ENCODE measurements around the gene DGKB.

Gene DGKB

GRCh38 chr7:14236834-14237233 is 665.7 kb downstream of the DGKB start:
- no peak for DNase-seq (ENCODE audit: extremely low read depth in 1 of 2, low read depth in 1 of 2)

DNA sequence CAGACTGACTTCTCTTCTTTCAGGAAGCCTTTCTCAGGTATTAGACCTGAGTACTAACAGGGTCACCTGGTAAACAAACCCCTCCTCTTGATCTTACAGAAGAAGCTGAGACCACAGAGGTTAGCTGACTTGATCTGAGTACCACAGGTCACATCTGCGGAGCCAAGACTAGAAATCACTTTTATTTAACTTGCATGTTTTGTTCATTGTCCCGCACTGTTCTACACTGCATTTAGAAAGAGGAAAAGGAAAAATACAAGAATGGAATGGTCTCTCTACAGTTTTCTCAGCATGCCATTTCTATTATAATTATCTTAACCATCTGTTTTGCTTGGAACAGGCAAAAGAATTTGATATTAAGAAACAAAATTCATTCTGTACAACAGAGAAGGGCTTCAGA is 667.5 kb downstream of the DGKB start:
- DNase-seq (ENCODE audit: extremely low read depth in 1 of 2, low read depth in 1 of 2) = no peak

DNA sequence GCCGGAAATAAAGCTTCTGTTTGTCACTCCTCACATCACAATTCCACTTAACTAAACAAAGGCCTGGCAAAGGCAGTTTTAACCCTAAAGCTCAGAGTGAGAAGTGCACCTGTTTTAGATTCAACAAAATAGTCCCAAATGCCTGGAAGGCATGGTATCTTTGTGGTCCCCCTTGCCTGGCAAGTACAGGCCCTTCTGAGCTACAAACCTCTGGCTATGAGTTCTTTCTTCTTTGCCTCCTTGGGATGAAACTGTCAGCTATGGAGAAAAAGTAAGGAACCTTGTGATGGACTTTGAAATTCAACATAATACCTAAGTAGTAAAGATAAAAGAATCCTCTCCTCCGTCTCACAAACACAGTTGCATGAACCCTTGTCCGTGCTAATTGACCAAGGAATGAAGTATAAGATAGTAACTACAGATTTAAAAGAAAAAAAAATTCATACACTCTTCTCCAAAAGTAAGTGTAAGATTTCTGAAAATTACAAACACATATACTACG is 668.6 kb downstream of the DGKB start:
- no peak for DNase-seq (ENCODE audit: extremely low read depth in 1 of 2, low read depth in 1 of 2)

- no peak for DNase-seq (ENCODE audit: extremely low read depth in 1 of 2, low read depth in 1 of 2)
These were observed 669.3 kb downstream of the DGKB start for GRCh38 chr7:14233076-14233867.

DNA sequence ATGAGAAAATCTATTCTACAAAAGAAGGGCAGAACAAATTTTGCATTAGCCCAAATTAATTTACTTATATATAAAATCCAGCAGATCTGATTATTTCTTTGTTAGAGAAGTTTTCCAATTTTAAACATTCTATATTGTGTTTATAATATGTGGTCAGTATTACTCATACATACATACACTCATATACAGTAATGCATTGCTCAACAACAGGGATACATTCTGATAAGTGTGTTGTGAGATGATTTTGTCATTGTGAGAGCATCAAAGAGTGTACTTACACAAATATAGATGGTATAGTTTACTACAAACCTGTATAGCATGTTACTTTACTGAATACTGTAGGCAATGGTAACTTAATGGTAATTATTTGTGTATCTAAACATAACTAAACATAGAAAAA is 673.5 kb downstream of the DGKB start:
- DNase-seq (ENCODE audit: extremely low read depth in 1 of 2, low read depth in 1 of 2) = no peak

DNA sequence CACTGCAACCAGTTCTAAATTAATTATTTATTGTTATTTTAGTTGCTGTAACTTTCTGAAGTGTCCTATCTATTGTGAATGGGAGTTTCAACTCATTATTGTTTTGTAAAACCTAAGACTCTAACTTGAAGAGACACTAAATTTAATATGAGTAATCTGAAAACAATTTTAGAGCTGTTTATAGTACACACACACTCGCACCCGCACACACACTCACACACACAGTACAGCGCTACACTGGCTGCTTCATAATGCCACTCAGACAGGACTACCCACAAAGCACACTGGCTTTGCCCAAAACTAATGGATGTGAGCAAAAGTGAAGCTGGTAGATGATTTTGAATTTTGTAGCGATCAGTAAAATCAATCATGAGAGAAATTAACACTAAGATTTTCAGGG is 674.2 kb downstream of the DGKB start:
- DNase-seq (ENCODE audit: extremely low read depth in 1 of 2, low read depth in 1 of 2) = no peak

- no peak for DNase-seq (ENCODE audit: extremely low read depth in 1 of 2, low read depth in 1 of 2)
These were observed 676.4 kb downstream of the DGKB start for GRCh38 chr7:14226126-14226525.

DNA sequence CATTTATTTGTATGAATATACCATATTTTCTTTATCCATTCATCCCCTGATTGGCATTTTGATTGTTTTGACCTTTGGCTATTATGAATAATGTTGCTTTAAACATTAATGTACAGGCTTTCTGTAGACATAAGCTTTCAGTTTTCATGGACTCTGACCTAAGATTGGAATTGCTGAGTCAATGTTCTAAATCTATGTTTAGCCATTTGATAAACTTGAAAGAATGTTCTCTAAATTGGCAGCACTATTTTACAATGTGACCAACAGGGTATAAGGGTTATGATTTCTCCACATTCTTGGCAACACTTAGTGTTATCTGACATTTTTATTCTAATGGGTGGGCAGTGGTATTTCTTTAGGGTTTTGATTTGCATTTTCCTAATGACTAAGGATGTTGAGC is 683.4 kb downstream of the DGKB start:
- DNase-seq (ENCODE audit: extremely low read depth in 1 of 2, low read depth in 1 of 2) = no peak

- DNase-seq (ENCODE audit: extremely low read depth in 1 of 2, low read depth in 1 of 2) = no peak
These were observed 684.2 kb downstream of the DGKB start for GRCh38 chr7:14218338-14218737.

GRCh38 chr7:14209896-14210484 is 692.6 kb downstream of the DGKB start:
- no peak for DNase-seq (ENCODE audit: extremely low read depth in 1 of 2, low read depth in 1 of 2)

DNA sequence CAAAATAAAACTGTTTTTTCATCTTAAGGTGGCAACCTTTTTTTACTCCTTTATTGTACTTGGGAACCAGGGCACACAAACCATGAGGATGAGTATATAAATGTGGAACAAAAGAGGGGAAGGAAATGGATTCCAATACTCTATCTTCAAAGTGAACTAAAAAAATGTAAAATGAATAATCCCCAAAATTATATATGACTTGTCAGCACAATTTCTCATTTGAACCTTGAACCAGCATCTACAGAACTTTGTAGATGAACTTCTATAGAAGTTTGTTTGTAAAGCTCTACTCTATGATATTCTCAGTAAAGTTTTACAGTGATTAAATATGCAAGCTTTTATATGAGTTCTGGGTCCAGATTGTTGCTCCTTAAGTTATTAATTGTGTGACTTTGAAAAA is 694.8 kb downstream of the DGKB start:
- DNase-seq (ENCODE audit: extremely low read depth in 1 of 2, low read depth in 1 of 2) = no peak

DNA sequence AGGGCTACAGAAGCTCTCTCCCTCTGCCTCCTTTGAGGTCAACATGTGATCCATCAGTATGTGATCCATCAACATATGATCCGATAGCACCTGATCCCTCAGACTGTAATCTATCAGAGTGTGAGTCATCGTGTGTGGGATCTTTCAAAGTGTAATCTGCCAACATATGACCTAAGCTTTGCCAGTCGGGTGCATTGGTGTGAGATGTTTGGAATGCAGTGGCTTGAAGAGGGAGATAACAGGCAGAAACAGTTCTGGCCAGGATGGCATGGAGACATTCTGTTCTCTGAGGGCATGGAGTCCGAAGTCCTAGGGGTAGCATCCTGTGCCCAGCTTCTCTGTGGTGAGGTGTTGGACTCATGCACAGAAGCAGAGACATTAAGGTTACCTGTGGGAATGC is 695.4 kb downstream of the DGKB start:
- DNase-seq (ENCODE audit: extremely low read depth in 1 of 2, low read depth in 1 of 2) = no peak

- no peak for DNase-seq (ENCODE audit: extremely low read depth in 1 of 2, low read depth in 1 of 2)
These were observed 696.4 kb downstream of the DGKB start for GRCh38 chr7:14206121-14206520.

- DNase-seq (ENCODE audit: extremely low read depth in 1 of 2, low read depth in 1 of 2) = no peak
These were observed 701.2 kb downstream of the DGKB start for GRCh38 chr7:14201353-14201752.

- DNase-seq (ENCODE audit: extremely low read depth in 1 of 2, low read depth in 1 of 2) = no peak
These were observed 703.2 kb downstream of the DGKB start for GRCh38 chr7:14199336-14199735.

DNA sequence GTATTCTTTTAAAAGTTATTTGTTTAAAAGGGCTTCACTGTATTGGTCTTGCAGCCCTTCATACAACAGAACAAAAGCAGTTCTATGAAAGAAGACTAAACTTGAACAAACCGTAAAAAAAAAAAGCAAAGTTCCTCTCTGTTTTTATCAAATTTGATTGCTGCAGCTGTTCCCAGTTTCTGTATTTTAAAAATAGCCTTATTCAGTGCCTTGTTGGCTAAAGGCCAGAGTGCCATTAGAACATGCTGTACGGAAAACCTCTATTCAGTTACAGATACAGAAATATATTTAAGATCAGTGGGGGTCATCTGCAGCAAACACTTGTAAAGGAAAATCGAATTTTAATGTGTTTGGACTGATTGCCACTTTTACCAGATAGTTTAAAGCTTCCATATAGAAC is 705.3 kb downstream of the DGKB start:
- no peak for DNase-seq (ENCODE audit: extremely low read depth in 1 of 2, low read depth in 1 of 2)

GRCh38 chr7:14196555-14196954 is 706.0 kb downstream of the DGKB start:
- no peak for DNase-seq (ENCODE audit: extremely low read depth in 1 of 2, low read depth in 1 of 2)

DNA sequence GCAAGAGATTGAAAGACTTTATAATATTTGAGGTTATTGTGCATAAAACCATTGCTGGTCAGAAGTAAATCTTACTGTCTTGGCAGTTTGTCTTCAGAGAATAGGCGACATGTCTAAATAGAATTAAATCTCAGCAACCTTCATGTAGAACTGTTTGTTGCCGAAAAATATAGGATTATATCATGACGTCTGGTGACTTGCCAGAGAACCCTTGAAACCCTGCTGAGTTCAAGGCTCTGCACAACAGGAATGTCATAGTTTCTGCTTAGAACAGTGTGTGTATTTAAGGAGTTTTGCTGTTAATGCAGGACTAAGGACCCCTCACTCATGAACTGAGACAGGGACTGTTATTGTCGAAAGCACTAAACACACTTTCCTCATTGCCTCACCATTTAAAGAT is 706.7 kb downstream of the DGKB start:
- DNase-seq (ENCODE audit: extremely low read depth in 1 of 2, low read depth in 1 of 2) = no peak

GRCh38 chr7:14195079-14195478 is 707.5 kb downstream of the DGKB start:
- no peak for DNase-seq (ENCODE audit: extremely low read depth in 1 of 2, low read depth in 1 of 2)

DNA sequence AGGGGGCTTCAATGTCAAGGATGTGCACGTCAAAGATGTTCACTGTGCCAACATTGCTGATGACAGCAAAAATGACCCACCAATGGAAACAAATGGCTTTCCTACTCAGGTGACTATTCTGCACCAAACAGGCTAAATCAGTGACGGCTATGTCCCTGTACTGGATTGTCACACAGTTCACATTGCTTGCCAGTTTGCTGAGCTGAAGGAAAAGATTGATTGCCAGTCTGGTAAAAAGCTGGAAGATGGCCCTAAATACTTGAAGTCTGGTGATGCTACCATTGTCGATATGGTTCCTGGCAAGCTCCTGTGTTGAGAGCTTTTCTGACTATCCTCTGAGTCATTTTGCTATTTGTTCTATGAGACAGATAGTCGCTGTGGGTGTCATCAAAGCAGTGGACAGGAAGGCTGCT is 710.9 kb downstream of the DGKB start:
- no peak for DNase-seq (ENCODE audit: extremely low read depth in 1 of 2, low read depth in 1 of 2)

DNA sequence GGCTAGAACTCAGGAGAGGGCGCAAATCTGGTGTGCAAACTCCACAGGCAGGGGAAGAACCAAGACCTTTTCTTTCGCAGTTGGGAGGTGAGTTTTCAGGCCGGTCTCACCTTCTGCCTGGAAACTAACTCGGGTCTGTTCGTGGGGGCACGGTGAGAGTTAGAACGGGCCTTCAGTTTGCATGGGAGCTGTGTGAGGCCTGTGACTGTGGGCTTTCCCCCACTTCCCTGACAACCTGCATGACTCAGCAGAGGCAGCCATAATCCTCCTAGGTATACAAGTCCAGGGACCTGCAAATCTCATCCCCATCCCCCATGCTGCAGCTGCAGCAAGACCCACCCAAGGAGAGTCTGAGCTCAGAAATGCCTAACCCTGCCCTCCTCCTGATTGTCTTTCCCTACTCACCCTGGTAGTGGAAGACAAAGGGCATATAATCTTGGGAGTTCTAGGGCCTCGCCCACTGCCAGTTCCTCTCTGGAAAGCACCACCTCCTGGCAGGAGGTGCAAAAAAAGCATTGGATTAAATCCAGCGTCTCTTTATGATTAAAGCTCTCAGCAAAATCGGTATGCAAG is 718.2 kb downstream of the DGKB start:
- DNase-seq (ENCODE audit: extremely low read depth in 1 of 2, low read depth in 1 of 2) = no peak

GRCh38 chr7:14179781-14180180 is 722.8 kb downstream of the DGKB start:
- no peak for DNase-seq (ENCODE audit: extremely low read depth in 1 of 2, low read depth in 1 of 2)
